HepG2 (cell line): Measurements from ENCODE around the gene NFIC. TPM values are rescaled to one million over a fixed set of nuclear protein-coding genes. Genes with fewer than 3 reads are reported as not detected.

Experiments
- CHD4 ChIP-seq: fragments of 200-600 bp; sonication (generic); IDR thresholded peaks from 2 replicates; pipeline ENCODE4 v1.7.0; 2017; ENCODE audit warnings: mild to moderate bottlenecking, low read length, borderline replicate concordance
- FOXK1 ChIP-seq: sonication (generic); formaldehyde crosslinking; IDR thresholded peaks from 2 replicates; pipeline ENCODE4 v1.4.0; 2020; ENCODE audit warnings: low read depth, missing genetic modification reagents, borderline replicate concordance
- GZF1 ChIP-seq: sonication (generic); formaldehyde crosslinking; IDR thresholded peaks from 2 replicates; pipeline ENCODE4 v1.5.1; 2020; ENCODE audit warnings: mild to moderate bottlenecking, missing genetic modification reagents
- HCFC1 ChIP-seq: fragments of 150-350 bp; IDR thresholded peaks from 2 replicates; pipeline ENCODE4 v1.6.1; 2014; ENCODE audit warnings: low read depth, low read length
- HNRNPL ChIP-seq: fragments of 200-400 bp; formaldehyde crosslinking; IDR thresholded peaks from 2 replicates; pipeline ENCODE4 v1.6.1; 2017; ENCODE audit warnings: mild to moderate bottlenecking, low read depth, low read length
- IRF1 ChIP-seq: sonication (generic); formaldehyde crosslinking; IDR thresholded peaks from 2 replicates; pipeline ENCODE4 v1.4.0; 2020; ENCODE audit warnings: low read depth, mild to moderate bottlenecking, missing genetic modification reagents
- KDM6A ChIP-seq: IDR thresholded peaks from 2 replicates; pipeline ENCODE4 v1.6.1; 2016; ENCODE audit warnings: low read depth
- KLF12 ChIP-seq: sonication (generic); formaldehyde crosslinking; IDR thresholded peaks from 2 replicates; pipeline ENCODE4 v1.4.0; 2020; ENCODE audit warnings: missing genetic modification reagents, borderline replicate concordance
- MTERF4 ChIP-seq: sonication (generic); formaldehyde crosslinking; IDR thresholded peaks from 2 replicates; pipeline ENCODE4 v1.8.0; 2023; ENCODE audit warnings: mild to moderate bottlenecking, missing genetic modification reagents
- NFIC ChIP-seq: IDR thresholded peaks from 2 replicates; pipeline ENCODE4 v1.6.1; 2012; ENCODE audit warnings: mild to moderate bottlenecking, low read length, inconsistent platforms
- NFYB ChIP-seq: sonication (generic); formaldehyde crosslinking; IDR thresholded peaks from 2 replicates; pipeline ENCODE4 v1.4.0; 2020; ENCODE audit warnings: missing genetic modification reagents
- PATZ1 ChIP-seq: sonication (generic); formaldehyde crosslinking; IDR thresholded peaks from 2 replicates; pipeline ENCODE4 v1.4.0; 2020; ENCODE audit warnings: missing genetic modification reagents
- PITX1 ChIP-seq: sonication (generic); formaldehyde crosslinking; IDR thresholded peaks from 2 replicates; pipeline ENCODE4 v1.5.1; 2020; ENCODE audit warnings: mild to moderate bottlenecking, missing genetic modification reagents
- POLR2AphosphoS2 ChIP-seq: IDR thresholded peaks from 2 replicates; pipeline ENCODE4 v1.6.1; 2011; ENCODE audit warnings: low read depth, low read length, improper control_type of control experiment
- PPARG ChIP-seq: conservative IDR thresholded peaks from 2 replicates; pipeline ENCODE4 v1.6.1; 2016; ENCODE audit warnings: missing biosample characterization, missing genetic modification reagents
- SMARCE1 ChIP-seq: fragments of 450-650 bp; IDR thresholded peaks from 2 replicates; pipeline ENCODE4 v1.6.1; 2017; ENCODE audit warnings: borderline replicate concordance
- TERF1 ChIP-seq: sonication (generic); formaldehyde crosslinking; IDR thresholded peaks from 2 replicates; pipeline ENCODE4 v1.8.0; 2022; ENCODE audit warnings: mild to moderate bottlenecking, missing genetic modification reagents, moderate library complexity
- YEATS2 ChIP-seq: sonication (generic); formaldehyde crosslinking; IDR thresholded peaks from 2 replicates; pipeline ENCODE4 v1.4.0; 2020; ENCODE audit warnings: missing genetic modification reagents, borderline replicate concordance
- ZBTB37 ChIP-seq: sonication (generic); formaldehyde crosslinking; IDR thresholded peaks from 2 replicates; pipeline ENCODE4 v1.4.0; 2020; ENCODE audit warnings: mild to moderate bottlenecking, missing genetic modification reagents
- ZNF343 ChIP-seq: sonication (generic); formaldehyde crosslinking; IDR thresholded peaks from 2 replicates; pipeline ENCODE4 v1.4.0; 2020; ENCODE audit warnings: mild to moderate bottlenecking, missing genetic modification reagents
- ZNF501 ChIP-seq: sonication (generic); formaldehyde crosslinking; IDR thresholded peaks from 2 replicates; pipeline ENCODE4 v1.5.1; 2020; ENCODE audit warnings: mild to moderate bottlenecking, moderate library complexity, missing genetic modification reagents
- ZNF557 ChIP-seq: sonication (generic); formaldehyde crosslinking; IDR thresholded peaks from 2 replicates; pipeline ENCODE4 v1.4.0; 2020; ENCODE audit warnings: missing genetic modification reagents
- ZNF597 ChIP-seq: sonication (generic); formaldehyde crosslinking; IDR thresholded peaks from 2 replicates; pipeline ENCODE4 v1.5.0; 2020; ENCODE audit warnings: missing genetic modification reagents
- ZNF605 ChIP-seq: sonication (generic); formaldehyde crosslinking; IDR thresholded peaks from 2 replicates; pipeline ENCODE4 v1.8.0; 2022; ENCODE audit warnings: mild to moderate bottlenecking, missing genetic modification reagents
- ZNF713 ChIP-seq: sonication (generic); formaldehyde crosslinking; IDR thresholded peaks from 2 replicates; pipeline ENCODE4 v1.4.0; 2020; ENCODE audit warnings: mild to moderate bottlenecking, missing genetic modification reagents
- polyA plus RNA-seq, 8 experiments: library from polyadenylated mRNA; depleted of rRNA in 3 of 8; stranded (reverse) in 7 of 8; unstranded in 1 of 8; fragments of >200 nt; fragmentation: Illumina TruSeq in 4 of 8; extraction: Trizol in 4 of 8; gene quantifications; 2 replicates each; pipeline versions ENCODE4 v1.2.1 to v1.2.3, GENCODE V29; 2011 to 2016; ENCODE audit warnings: low read depth in 4 of 8, missing spikeins in 1 of 8, mixed read lengths in 1 of 8; ENCODE audit not compliant: insufficient read depth in 1 of 8
- total RNA-seq, 5 experiments: library from RNA; depleted of rRNA; stranded (reverse); fragments of >200 nt; fragmentation: Illumina TruSeq; extraction: Trizol; gene quantifications; 2 replicates each; pipeline ENCODE4 v1.2.3, GENCODE V29; 2016; ENCODE audit warnings: low read depth in 1 of 5

NFIC gene
- total and polyA plus RNA-seq, 2 of the 13 experiments (the other 11 are each of a cell fraction or from before 2014, with no cell fraction given): 1.3 to 2.5 TPM

- no peak for TF ChIP-seq MTERF4 (CRISPR knock-in tag)
- TF ChIP-seq ZBTB37 (CRISPR knock-in tag): peak; percentile 63; the same call in 1 of the 2 replicates
- TF ChIP-seq CHD4: no peak
- no peak for TF ChIP-seq NFIC
- no peak for TF ChIP-seq TERF1 (CRISPR knock-in tag)
- TF ChIP-seq ZNF557 (CRISPR knock-in tag): no peak
- TF ChIP-seq PITX1: 0 out of 2 replicates have a peak, but pooled peaks have one; percentile 62
- no peak for TF ChIP-seq ZNF597 (CRISPR knock-in tag)
- no peak for TF ChIP-seq SMARCE1
- TF ChIP-seq NFYB: no peak
- TF ChIP-seq FOXK1 (CRISPR knock-in tag): peak; percentile 59; the same call in 1 of the 2 replicates
- TF ChIP-seq IRF1: no peak
- no peak for TF ChIP-seq HCFC1
- no peak for TF ChIP-seq ZNF343
- no peak for TF ChIP-seq ZNF605
- peak; percentile 62; the same call in 1 of the 2 replicates for TF ChIP-seq PPARG (CRISPR knock-in tag)
- TF ChIP-seq ZNF713 (CRISPR knock-in tag): no peak
- TF ChIP-seq KLF12 (CRISPR knock-in tag): no peak
- no peak for TF ChIP-seq HNRNPL
- TF ChIP-seq ZNF501 (CRISPR knock-in tag): no peak
- TF ChIP-seq KDM6A (CRISPR knock-in tag): no peak
- TF ChIP-seq GZF1: no peak
- 0 out of 2 replicates have a peak, but pooled peaks have one; percentile 41 for TF ChIP-seq PATZ1 (CRISPR knock-in tag)
- no peak for TF ChIP-seq YEATS2 (CRISPR knock-in tag)
- TF ChIP-seq POLR2AphosphoS2: no peak
Measured at GRCh38 chr19:3411636-3412035, 45.3 kb downstream of the NFIC start (continued).
